Measurements from ENCODE around the gene ADGRB2.

DNA sequence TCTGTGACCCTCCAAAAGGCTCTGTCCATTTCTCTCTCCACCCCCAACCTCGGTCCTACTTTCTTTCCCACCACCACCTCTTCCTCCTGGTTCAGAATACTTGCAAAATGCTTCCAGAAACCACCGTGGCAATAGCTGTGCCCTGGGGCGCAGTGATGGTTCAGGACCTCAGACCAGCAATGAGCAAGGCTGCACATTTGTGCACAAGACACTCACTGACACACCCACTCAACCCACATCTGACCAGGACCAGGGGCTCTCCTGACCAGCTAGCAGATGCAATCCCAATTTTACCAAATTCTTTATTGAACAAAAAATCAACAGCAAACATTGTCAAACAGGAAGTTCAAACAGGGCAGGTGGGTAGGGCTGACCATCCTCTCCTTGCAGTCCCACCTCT is 26.0 kb upstream of the ADGRB2 start:
- TF ChIP-seq POLR2A (IDR thresholded peaks at IDR 0.05) (no peak), EP300 (IDR thresholded peaks at IDR 0.05) (no peak), POLR2AphosphoS5 (IDR thresholded peaks at IDR 0.05) (no peak)
- TF ChIP-seq, protein P1, sequence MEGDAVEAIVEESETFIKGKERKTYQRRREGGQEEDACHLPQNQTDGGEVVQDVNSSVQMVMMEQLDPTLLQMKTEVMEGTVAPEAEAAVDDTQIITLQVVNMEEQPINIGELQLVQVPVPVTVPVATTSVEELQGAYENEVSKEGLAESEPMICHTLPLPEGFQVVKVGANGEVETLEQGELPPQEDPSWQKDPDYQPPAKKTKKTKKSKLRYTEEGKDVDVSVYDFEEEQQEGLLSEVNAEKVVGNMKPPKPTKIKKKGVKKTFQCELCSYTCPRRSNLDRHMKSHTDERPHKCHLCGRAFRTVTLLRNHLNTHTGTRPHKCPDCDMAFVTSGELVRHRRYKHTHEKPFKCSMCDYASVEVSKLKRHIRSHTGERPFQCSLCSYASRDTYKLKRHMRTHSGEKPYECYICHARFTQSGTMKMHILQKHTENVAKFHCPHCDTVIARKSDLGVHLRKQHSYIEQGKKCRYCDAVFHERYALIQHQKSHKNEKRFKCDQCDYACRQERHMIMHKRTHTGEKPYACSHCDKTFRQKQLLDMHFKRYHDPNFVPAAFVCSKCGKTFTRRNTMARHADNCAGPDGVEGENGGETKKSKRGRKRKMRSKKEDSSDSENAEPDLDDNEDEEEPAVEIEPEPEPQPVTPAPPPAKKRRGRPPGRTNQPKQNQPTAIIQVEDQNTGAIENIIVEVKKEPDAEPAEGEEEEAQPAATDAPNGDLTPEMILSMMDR (IDR thresholded peaks at IDR 0.05), result no peak

Data from suprapubic skin (tissue), 4 donors.